HS-27A (cell line): ENCODE results near the gene LRRC53.

Experiments
- DNase-seq: peaks from one replicate; pipeline ENCODE4 v3.0.0-alpha.2; 2012; ENCODE audit warnings: low read depth, missing footprints

Gene LRRC53

GRCh38 chr1:74430342-74430934, 82.0 kb downstream of the LRRC53 start:
- no peak for DNase-seq

- DNase-seq = no peak
Measured at GRCh38 chr1:74429580-74429979, 82.8 kb downstream of the LRRC53 start.

- no peak for DNase-seq
Measured at GRCh38 chr1:74427681-74428080, 84.7 kb downstream of the LRRC53 start.

DNA sequence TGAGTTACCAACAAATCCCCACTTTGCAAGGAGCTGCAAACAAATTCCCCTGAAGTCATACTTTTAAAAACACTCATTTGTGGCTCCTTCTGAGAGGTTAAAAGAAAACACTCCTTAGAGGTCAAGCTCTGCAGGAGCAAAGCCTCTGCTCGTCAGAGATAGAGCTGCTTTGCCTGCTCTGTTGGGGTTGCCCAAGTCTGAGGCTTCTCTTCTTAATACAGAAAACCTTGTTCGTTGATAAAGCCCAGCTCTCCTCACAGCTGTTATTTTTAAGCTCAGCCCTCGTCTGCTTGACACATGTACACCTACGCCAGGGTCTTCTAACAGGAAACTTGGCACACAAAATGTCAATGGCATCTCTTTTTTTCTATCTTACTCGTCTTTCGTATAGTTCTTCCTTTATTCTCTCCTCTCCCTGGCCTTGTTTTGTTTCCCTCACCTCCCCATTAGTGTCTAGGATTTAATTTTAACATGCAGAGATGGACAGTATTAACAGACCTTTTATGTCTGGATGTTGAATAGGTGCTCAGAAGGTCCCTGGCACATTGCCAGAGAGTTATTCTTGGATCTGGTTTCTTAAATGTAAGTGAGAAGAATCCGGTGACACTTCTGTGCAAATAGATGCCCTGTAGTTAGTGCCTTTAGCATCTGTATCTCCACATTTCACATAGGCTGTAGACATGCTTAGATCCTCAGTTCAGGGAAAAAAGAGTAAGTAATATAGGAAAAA, 86.0 kb downstream of the LRRC53 start:
- DNase-seq = no peak

DNA sequence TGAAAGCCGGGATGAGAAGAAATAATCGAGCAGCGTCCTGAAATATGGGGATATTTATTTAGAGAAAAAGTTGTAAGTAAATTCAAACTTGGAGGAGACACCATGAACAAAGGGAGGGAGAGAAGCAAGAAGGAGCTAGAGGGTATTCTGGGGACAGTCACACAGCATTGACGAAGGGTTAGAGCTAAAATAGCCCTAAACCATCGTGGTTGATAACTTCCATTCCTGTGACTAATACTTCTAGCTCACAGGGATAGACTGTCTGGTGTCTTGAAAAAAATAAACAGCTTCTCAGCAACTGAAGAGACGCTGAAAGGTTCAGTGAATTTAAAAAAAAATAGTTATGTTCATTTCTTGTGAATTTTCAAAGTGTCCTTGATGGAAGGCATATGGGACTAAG, 86.7 kb downstream of the LRRC53 start:
- no peak for DNase-seq

DNA sequence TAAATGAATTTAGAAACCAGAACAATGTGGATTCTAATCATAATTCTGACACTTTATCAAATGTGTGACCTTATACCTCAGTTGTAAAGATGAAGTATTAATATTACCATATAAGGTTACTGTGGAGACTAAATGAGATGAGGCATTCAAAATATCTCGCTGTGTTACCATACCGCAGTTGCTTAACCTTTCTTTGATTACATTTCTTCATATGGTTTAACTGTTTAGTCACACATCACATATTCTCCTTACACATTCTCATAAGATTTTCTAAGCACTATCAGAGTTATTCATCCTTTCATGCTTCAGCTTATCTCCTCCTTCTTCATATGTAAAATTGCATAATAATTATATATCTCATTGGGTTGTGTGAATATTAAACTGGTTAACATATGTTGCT, 88.9 kb downstream of the LRRC53 start:
- DNase-seq = no peak

- DNase-seq = no peak
Measured at GRCh38 chr1:74422421-74423292, 89.8 kb downstream of the LRRC53 start.

- DNase-seq = no peak
Measured at GRCh38 chr1:74420467-74420866, 91.9 kb downstream of the LRRC53 start.
